HepG2 (cell line): Measurements from ENCODE around the gene MYL9. TPM values are rescaled to one million over a fixed set of nuclear protein-coding genes. Genes with fewer than 3 reads are reported as not detected.

Experiments used
- ATF1 ChIP-seq: IDR thresholded peaks from 2 replicates; pipeline ENCODE4 v1.6.1; 2016; ENCODE audit warnings: mild to moderate bottlenecking, control low read depth
- CAMTA2 ChIP-seq: sonication (generic); formaldehyde crosslinking; IDR thresholded peaks from 2 replicates; pipeline ENCODE4 v1.4.0; 2020; ENCODE audit warnings: mild to moderate bottlenecking, missing genetic modification reagents, borderline replicate concordance
- CBFB ChIP-seq: sonication (generic); formaldehyde crosslinking; IDR thresholded peaks from 2 replicates; pipeline ENCODE4 v1.4.0; 2020; ENCODE audit warnings: missing genetic modification reagents
- DMAP1 ChIP-seq: IDR thresholded peaks from 2 replicates; pipeline ENCODE4 v1.6.1; 2016
- EED ChIP-seq: sonication (generic); formaldehyde crosslinking; IDR thresholded peaks from 2 replicates; pipeline ENCODE4 v1.5.0; 2020; ENCODE audit warnings: mild to moderate bottlenecking, missing genetic modification reagents
- ESRRA ChIP-seq: sonication (generic); formaldehyde crosslinking; IDR thresholded peaks from 2 replicates; pipeline ENCODE4 v1.5.1; 2020; ENCODE audit warnings: mild to moderate bottlenecking, low read depth, missing genetic modification reagents
- HDAC1 ChIP-seq: sonication (generic); formaldehyde crosslinking; IDR thresholded peaks from 2 replicates; pipeline ENCODE4 v1.5.1; 2020; ENCODE audit warnings: mild to moderate bottlenecking, missing genetic modification reagents
- KDM4B ChIP-seq: sonication (generic); formaldehyde crosslinking; IDR thresholded peaks from 2 replicates; pipeline ENCODE4 v1.4.0; 2020; ENCODE audit warnings: missing genetic modification reagents
- NFRKB ChIP-seq: fragments of 450-650 bp; IDR thresholded peaks from 2 replicates; pipeline ENCODE4 v1.6.1; 2017
- NPAS2 ChIP-seq: sonication (generic); formaldehyde crosslinking; IDR thresholded peaks from 2 replicates; pipeline ENCODE4 v1.8.0; 2022; ENCODE audit warnings: mild to moderate bottlenecking, missing genetic modification reagents, borderline replicate concordance
- NR2F2 ChIP-seq: IDR thresholded peaks from 2 replicates; pipeline ENCODE4 v1.6.1; 2012; ENCODE audit warnings: low read depth, inconsistent platforms, borderline replicate concordance
- PRPF4 ChIP-seq: fragments of 200-400 bp; formaldehyde crosslinking; IDR thresholded peaks from 2 replicates; pipeline ENCODE4 v1.6.1; 2016; ENCODE audit warnings: low read length, low read depth; ENCODE audit not compliant: poor library complexity, severe bottlenecking
- RARG ChIP-seq: sonication (generic); formaldehyde crosslinking; IDR thresholded peaks from 2 replicates; pipeline ENCODE4 v1.4.0; 2020; ENCODE audit warnings: low read depth, mild to moderate bottlenecking, missing genetic modification reagents
- RXRB ChIP-seq: IDR thresholded peaks from 2 replicates; pipeline ENCODE4 v1.6.1; 2016; ENCODE audit warnings: borderline replicate concordance, missing genetic modification reagents, missing compliant biosample characterization
- SMAD3 ChIP-seq: sonication (generic); formaldehyde crosslinking; IDR thresholded peaks from 2 replicates; pipeline ENCODE4 v1.4.0; 2020; ENCODE audit warnings: missing genetic modification reagents
- SP1 ChIP-seq, 2 experiments: fragments of 450-650 bp in 1 of 2; sonication (generic) in 1 of 2; formaldehyde crosslinking in 1 of 2; IDR thresholded peaks; 2 replicates each; pipeline versions ENCODE4 v1.4.0 to v1.6.1; 2016 to 2020; ENCODE audit warnings: missing genetic modification reagents in 1 of 2
- SYNCRIP ChIP-seq: fragments of 200-400 bp; formaldehyde crosslinking; IDR thresholded peaks from 2 replicates; pipeline ENCODE4 v1.6.1; 2018; ENCODE audit warnings: mild to moderate bottlenecking, low read depth, low read length; ENCODE audit not compliant: insufficient read depth
- ZFY ChIP-seq: sonication (generic); formaldehyde crosslinking; IDR thresholded peaks from 2 replicates; pipeline ENCODE4 v1.4.0; 2020; ENCODE audit warnings: missing genetic modification reagents
- ZIK1 ChIP-seq: sonication (generic); formaldehyde crosslinking; IDR thresholded peaks from 2 replicates; pipeline ENCODE4 v1.5.0; 2020; ENCODE audit warnings: mild to moderate bottlenecking, low read depth, missing genetic modification reagents, borderline replicate concordance
- ZNF12 ChIP-seq: sonication (generic); formaldehyde crosslinking; IDR thresholded peaks from 2 replicates; pipeline ENCODE4 v1.5.0; 2020; ENCODE audit warnings: missing genetic modification reagents
- ZNF660 ChIP-seq: sonication (generic); formaldehyde crosslinking; IDR thresholded peaks from 2 replicates; pipeline ENCODE4 v1.5.1; 2020; ENCODE audit warnings: mild to moderate bottlenecking, low read depth, missing genetic modification reagents, borderline replicate concordance
- ZNF720 ChIP-seq: sonication (generic); formaldehyde crosslinking; IDR thresholded peaks from 2 replicates; pipeline ENCODE4 v1.4.0; 2020; ENCODE audit warnings: missing genetic modification reagents
- ZNF781 ChIP-seq: sonication (generic); formaldehyde crosslinking; IDR thresholded peaks from 2 replicates; pipeline ENCODE4 v1.5.1; 2020; ENCODE audit warnings: borderline replicate concordance, mild to moderate bottlenecking, missing genetic modification reagents; ENCODE audit errors: not compliant biosample characterization
- ZNF816 ChIP-seq: sonication (generic); formaldehyde crosslinking; IDR thresholded peaks from 2 replicates; pipeline ENCODE4 v1.8.0; 2022; ENCODE audit warnings: missing genetic modification reagents, mild to moderate bottlenecking, borderline replicate concordance
- polyA plus RNA-seq, 8 experiments: library from polyadenylated mRNA; depleted of rRNA in 3 of 8; stranded (reverse) in 7 of 8; unstranded in 1 of 8; fragments of >200 nt; fragmentation: Illumina TruSeq in 4 of 8; extraction: Trizol in 4 of 8; gene quantifications; 2 replicates each; pipeline versions ENCODE4 v1.2.1 to v1.2.3, GENCODE V29; 2011 to 2016; ENCODE audit warnings: low read depth in 4 of 8, missing spikeins in 1 of 8, mixed read lengths in 1 of 8; ENCODE audit not compliant: insufficient read depth in 1 of 8
- total RNA-seq, 5 experiments: library from RNA; depleted of rRNA; stranded (reverse); fragments of >200 nt; fragmentation: Illumina TruSeq; extraction: Trizol; gene quantifications; 2 replicates each; pipeline ENCODE4 v1.2.3, GENCODE V29; 2016; ENCODE audit warnings: low read depth in 1 of 5
- TF ChIP-seq, protein P1 (sequence below): sonication (generic); formaldehyde crosslinking; conservative IDR thresholded peaks from 2 replicates; pipeline ENCODE4 v1.5.0; 2020; ENCODE audit warnings: missing genetic modification reagents
- TF ChIP-seq, protein P2 (sequence below): sonication (generic); formaldehyde crosslinking; IDR thresholded peaks from 2 replicates; pipeline ENCODE4 v1.4.0; 2020; ENCODE audit warnings: missing genetic modification reagents
- TF ChIP-seq, protein P3 (sequence below): sonication (generic); formaldehyde crosslinking; IDR thresholded peaks from 2 replicates; pipeline ENCODE4 v1.4.0; 2020; ENCODE audit warnings: missing genetic modification reagents

The MYL9 gene
- total and polyA plus RNA-seq, 2 of the 13 experiments (the other 11 are each of a cell fraction or from before 2014, with no cell fraction given), result 0.87 to 2.2 TPM

DNA sequence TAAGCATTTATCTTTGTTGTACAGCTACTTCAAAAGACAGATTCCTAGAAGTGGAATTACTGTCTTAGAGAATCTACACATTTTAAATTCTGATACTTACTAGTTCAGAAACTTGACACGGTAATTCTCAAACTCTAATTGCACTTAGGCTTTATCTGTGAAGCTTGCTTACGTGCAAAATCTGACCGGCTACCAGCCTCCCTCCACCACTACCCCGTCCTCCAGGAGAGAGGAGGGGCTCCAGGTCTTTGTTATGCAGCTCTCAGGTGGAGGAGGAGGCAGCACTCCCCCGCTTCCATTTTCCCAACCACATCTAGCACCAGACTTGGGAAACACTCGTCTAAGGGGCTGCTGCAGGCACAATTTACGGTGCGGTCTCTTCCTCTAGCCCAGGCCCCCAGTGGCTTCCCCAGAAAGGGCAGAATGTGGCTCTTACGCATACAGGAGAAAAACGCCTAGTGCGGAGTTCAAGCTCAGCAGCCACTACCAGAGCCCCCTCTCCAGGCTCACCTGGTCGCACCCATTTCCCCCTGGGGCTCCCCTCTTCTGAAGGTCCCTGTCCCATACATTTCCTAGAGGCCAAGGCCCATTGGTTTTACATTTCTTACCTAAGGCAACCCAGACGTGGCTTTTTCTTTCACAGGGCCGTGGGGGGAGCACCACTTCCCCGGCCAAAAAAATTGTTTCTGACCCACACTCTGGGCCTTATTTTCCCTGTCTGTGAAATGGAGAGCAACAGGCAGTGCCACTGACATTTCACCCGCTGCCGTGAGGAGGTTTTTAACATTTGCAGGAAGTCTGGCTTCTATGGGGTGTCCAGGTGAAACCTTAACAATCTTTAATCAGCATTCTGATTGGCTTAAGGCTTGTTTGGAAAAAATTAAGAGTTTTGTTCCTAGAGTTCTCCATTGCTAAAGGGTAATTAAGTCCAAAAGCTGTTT, 30.5 kb downstream of the MYL9 start (continued):
- no peak for TF ChIP-seq RARG (CRISPR knock-in tag)
- TF ChIP-seq, protein P1, sequence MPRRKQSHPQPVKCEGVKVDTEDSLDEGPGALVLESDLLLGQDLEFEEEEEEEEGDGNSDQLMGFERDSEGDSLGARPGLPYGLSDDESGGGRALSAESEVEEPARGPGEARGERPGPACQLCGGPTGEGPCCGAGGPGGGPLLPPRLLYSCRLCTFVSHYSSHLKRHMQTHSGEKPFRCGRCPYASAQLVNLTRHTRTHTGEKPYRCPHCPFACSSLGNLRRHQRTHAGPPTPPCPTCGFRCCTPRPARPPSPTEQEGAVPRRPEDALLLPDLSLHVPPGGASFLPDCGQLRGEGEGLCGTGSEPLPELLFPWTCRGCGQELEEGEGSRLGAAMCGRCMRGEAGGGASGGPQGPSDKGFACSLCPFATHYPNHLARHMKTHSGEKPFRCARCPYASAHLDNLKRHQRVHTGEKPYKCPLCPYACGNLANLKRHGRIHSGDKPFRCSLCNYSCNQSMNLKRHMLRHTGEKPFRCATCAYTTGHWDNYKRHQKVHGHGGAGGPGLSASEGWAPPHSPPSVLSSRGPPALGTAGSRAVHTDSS (CRISPR knock-in tag), result no peak
- no peak for TF ChIP-seq HDAC1 (CRISPR knock-in tag)
- no peak for TF ChIP-seq ZFY
- no peak; the same call in 1 of the 2 replicates for TF ChIP-seq ZNF816
- TF ChIP-seq, protein P2, sequence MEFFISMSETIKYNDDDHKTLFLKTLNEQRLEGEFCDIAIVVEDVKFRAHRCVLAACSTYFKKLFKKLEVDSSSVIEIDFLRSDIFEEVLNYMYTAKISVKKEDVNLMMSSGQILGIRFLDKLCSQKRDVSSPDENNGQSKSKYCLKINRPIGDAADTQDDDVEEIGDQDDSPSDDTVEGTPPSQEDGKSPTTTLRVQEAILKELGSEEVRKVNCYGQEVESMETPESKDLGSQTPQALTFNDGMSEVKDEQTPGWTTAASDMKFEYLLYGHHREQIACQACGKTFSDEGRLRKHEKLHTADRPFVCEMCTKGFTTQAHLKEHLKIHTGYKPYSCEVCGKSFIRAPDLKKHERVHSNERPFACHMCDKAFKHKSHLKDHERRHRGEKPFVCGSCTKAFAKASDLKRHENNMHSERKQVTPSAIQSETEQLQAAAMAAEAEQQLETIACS (CRISPR knock-in tag), result no peak
- TF ChIP-seq ZNF720 (CRISPR knock-in tag), result no peak
- TF ChIP-seq SP1 (IDR thresholded peaks at IDR 0.05), result no peak
- TF ChIP-seq SP1 (CRISPR knock-in tag; IDR thresholded peaks at IDR 0.05), result no peak
- TF ChIP-seq ZNF660 (CRISPR knock-in tag), result no peak
- TF ChIP-seq, protein P3, sequence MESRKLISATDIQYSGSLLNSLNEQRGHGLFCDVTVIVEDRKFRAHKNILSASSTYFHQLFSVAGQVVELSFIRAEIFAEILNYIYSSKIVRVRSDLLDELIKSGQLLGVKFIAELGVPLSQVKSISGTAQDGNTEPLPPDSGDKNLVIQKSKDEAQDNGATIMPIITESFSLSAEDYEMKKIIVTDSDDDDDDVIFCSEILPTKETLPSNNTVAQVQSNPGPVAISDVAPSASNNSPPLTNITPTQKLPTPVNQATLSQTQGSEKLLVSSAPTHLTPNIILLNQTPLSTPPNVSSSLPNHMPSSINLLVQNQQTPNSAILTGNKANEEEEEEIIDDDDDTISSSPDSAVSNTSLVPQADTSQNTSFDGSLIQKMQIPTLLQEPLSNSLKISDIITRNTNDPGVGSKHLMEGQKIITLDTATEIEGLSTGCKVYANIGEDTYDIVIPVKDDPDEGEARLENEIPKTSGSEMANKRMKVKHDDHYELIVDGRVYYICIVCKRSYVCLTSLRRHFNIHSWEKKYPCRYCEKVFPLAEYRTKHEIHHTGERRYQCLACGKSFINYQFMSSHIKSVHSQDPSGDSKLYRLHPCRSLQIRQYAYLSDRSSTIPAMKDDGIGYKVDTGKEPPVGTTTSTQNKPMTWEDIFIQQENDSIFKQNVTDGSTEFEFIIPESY (CRISPR knock-in tag), result no peak
- TF ChIP-seq RXRB, result no peak
- TF ChIP-seq NFRKB, result no peak
- no peak for TF ChIP-seq CAMTA2
- TF ChIP-seq ESRRA (CRISPR knock-in tag), result no peak
- no peak for TF ChIP-seq ZNF781 (CRISPR knock-in tag)
- no peak for TF ChIP-seq ATF1 (CRISPR knock-in tag)
- 0 out of 2 replicates have a peak, but pooled peaks have one; percentile 37 for TF ChIP-seq ZIK1 (CRISPR knock-in tag)
- no peak for TF ChIP-seq SYNCRIP
- peak; percentile 31; the same call in 1 of the 2 replicates for TF ChIP-seq NR2F2
- no peak for TF ChIP-seq NPAS2 (CRISPR knock-in tag)
- no peak for TF ChIP-seq SMAD3 (CRISPR knock-in tag)
- 0 out of 2 replicates have a peak, but pooled peaks have one; percentile 18 for TF ChIP-seq DMAP1 (CRISPR knock-in tag)
- no peak for TF ChIP-seq PRPF4
- no peak for TF ChIP-seq CBFB (CRISPR knock-in tag)
- TF ChIP-seq KDM4B (CRISPR knock-in tag), result 0 out of 2 replicates have a peak, but pooled peaks have one; percentile 30
- TF ChIP-seq EED (CRISPR knock-in tag), result no peak
- 0 out of 2 replicates have a peak, but pooled peaks have one; percentile 29 for TF ChIP-seq ZNF12 (CRISPR knock-in tag)
